Frontal cortex (tissue), 4 donors: ENCODE measurements around the gene HS3ST4. TPM values are rescaled to one million over a fixed set of nuclear protein-coding genes. Genes with fewer than 3 reads are reported as not detected.

Experiments used
- DNase-seq, 2 donors: peaks; one replicate each; pipeline ENCODE4 v3.0.0; 2012; ENCODE audit warnings: low spot score in 2 of 2
- FAIRE-seq: peaks from 2 replicates; lab custom pipeline; 2012; peaks lifted over from hg19 to GRCh38; lab: Jason Lieb, UNC
- total RNA-seq: library from RNA; depleted of rRNA; stranded (reverse); fragments of >200 nt; gene quantifications from one replicate; pipeline ENCODE4 v1.2.3, GENCODE V29; 2014
- donor health status: control.
- donor health status: control.
- donor health status: control.

The HS3ST4 gene
- 7.7 TPM for total RNA-seq

- DNase-seq (peak; percentile 52 to 55), FAIRE-seq (no peak)
Observed at GRCh38 chr16:25691519-25692091, at the start of gene HS3ST4. TSS of gene HS3ST4 (plus strand) at chr16:25691959.

DNA sequence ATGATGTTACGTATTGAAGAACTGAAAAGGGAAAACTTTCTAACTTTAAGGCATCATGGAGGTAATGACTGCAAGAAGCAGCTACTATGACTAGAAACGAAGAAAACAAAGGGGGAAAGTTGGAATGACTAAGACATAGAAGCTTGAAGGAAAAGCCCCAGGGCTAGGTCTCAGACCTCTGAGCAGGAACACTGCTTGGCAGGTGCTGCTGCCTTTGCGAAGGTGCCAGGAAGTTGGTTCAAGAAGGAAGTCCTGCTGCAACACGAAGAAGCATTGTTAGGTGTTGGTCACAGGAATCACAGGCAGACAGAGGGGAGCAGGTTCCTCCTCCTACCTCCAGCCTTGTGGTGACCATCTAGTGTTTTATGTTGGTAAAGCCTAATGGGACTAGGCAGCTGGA lies 48.1 kb upstream of the HS3ST4 start:
- DNase-seq (no peak), FAIRE-seq (no peak)

- FAIRE-seq: no peak
Observed at GRCh38 chr16:25656639-25657038, 35.1 kb upstream of the HS3ST4 start.

DNA sequence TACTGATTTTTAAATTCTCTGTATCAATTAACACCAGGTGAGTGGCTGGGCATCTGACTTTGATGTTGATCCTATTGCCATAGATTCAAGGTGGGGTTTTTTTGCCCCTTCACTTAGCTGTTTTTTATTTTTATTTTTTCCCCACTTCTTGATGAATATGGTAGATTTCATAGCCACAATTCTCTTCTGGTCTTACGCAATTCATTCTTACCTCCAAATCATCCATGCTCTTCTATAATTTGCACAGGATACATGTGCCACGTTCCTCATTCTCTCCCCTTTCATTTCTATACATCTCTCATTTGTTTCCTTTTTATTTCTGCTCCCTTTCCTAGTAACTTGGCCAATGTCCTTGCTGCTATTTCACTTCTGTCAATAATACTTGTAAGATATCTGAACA lies 14.9 kb upstream of the HS3ST4 start:
- DNase-seq (no peak), FAIRE-seq (no peak)

More at GRCh38 chr16:25656639-25657038, 35.1 kb upstream of the HS3ST4 start:
- DNase-seq: no peak

DNA sequence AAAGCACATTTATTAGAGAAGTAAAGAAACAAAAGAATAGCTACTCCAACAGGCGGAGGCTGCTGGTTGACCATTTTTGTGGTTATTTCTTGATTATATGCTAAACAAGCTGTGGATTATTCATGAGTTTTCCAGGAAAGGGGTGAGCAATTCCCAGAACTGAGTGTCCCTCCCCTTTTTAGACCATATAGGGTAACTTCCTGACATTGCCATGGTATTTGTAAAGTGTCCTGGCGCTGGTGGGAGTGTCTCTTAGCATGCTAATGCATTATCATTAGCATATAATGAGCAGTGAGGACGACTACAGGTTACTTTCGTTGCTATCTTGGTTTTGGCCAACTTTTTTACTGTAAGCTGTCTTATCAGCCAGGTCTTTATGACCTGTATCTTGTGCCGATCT lies 12.2 kb upstream of the HS3ST4 start:
- DNase-seq: no peak
- no peak for FAIRE-seq

GRCh38 chr16:25689137-25689836 lies 2.5 kb upstream of the HS3ST4 start:
- no peak for DNase-seq
- FAIRE-seq: no peak

DNA sequence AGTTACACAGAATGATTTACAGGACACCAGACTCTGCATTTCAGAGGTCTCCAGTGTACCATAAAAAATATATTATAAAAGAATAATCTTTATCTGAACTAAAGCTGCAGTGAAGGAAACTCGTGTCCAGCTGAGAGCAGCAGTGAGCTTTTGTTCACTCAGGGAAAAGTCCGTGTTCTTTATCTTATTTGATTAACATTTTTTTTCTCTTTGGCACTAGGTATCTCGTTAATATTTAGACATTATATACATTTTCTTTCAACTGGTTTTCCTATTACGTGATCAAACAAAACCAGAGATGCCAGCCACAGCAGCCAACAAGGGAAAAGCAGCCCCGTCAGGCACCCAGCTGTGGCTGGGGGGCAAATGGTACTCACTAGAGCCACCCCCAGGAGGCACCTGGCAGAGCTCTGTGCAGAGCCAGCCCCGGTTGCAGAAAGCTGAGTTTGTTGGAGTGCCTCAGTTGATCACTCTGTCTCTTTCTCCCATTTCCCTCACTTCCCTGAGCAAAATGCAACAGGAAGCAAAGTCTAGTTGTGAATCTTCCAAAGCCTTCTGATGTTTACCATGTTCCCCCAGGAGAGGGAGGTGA lies 1.1 kb upstream of the HS3ST4 start:
- FAIRE-seq: no peak
- DNase-seq: no peak

- no peak for FAIRE-seq
- DNase-seq: peak in 1 of 2 donors; percentile 29
Observed at GRCh38 chr16:25692351-25692741, 587 bp downstream of the HS3ST4 start.

DNA sequence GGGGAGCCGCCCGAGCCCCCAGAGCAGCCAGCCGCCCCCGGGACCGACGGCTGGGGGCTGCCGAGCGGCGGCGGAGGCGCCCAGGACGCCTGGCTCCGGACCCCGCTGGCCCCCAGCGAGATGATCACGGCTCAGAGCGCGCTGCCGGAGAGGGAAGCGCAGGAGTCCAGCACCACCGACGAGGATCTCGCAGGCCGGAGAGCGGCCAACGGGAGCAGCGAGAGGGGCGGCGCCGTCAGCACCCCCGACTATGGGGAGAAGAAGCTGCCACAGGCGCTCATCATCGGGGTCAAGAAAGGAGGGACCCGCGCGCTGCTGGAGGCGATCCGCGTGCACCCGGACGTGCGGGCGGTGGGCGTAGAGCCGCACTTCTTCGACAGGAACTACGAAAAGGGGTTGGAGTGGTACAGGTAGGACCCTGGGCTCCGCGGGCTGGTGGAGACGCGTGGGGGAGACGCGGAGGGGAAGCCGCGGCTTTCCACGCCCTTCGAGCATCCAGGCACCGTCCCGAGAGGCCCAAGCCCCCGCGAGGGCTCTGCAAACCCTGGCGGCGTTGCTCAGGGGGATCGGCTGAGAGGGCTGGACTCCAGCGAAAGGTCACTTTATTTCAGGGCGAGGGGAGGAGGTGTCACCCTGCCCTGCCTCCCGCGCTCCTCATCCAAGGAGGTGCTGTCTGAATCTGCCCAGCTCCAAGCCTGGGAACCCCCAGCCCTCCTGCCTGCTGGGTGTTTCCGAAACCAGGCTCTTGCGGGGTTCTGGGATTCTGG lies 1.2 kb downstream of the HS3ST4 start:
- DNase-seq (no peak), FAIRE-seq (no peak)

GRCh38 chr16:25693631-25694030 lies 1.9 kb downstream of the HS3ST4 start:
- no peak for DNase-seq
- FAIRE-seq: no peak

DNA sequence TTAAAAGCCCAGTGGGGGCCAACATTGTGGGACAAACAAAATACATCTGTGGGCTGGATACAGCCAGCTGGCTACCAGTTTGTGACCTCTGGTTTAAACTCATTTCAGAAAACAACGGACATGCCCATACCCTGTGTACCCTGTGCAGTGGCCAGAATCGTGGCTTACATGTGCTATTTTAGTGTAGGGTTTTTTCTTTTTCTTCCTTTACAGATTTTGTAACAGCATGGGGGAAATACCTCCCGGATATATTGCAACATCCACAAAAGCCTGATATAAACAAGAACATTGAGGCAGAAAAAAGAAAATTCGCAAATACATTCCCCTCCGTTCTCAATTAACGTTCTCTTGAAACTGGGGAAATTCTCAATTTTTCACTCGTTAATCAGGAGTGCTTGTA lies 7.3 kb downstream of the HS3ST4 start:
- no peak for FAIRE-seq
- no peak for DNase-seq

DNA sequence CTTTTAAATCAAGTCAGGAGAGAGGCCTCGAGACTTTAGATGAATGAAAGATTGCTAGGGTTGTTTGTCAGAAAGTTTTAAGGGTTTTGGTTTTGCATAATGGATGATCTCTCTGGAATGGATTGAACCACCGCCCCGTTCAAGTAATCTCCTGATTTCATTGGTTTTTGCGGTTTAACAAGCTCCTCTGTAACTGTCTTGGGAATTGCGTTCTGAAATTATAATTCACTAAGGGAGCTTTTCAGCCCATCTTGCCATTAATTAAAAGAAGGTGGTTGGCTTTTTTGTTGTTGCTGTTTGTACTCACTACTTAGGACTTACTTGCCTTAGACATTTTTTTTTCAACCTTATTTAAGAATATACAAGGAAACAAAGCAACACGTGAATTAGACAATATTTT lies 8.8 kb downstream of the HS3ST4 start:
- no peak for DNase-seq
- FAIRE-seq: no peak

GRCh38 chr16:25707553-25707952 lies 15.8 kb downstream of the HS3ST4 start:
- DNase-seq (no peak), FAIRE-seq (no peak)

DNA sequence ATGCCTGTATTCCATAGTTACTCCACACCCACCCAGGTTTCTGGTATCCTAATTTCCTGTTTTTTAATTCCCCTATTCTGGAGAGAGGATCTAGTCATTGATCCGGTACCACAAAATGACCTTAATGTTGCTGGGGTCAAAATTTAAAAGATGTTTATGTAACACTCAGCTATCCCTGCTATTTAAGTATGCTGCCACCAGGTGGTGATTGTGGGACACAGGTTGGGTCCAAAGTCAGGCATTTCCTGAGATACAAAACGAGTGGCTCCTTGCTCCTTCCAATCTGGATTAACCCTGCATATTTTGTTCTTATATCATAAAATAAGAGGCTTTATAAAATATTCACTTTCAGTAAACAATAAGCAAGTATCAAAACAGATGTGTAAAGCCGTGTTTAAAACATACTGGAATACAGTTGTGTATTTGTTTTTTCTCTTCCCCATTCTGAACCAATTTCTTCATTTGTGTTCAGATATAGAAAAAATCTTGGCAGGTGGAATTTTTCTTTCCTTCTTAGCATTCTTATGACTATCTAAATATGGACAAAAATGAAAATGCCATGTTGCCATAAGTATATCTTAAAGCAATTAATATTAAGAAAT lies 16.3 kb downstream of the HS3ST4 start:
- no peak for FAIRE-seq

GRCh38 chr16:25709213-25709612 lies 17.5 kb downstream of the HS3ST4 start:
- DNase-seq: no peak
- FAIRE-seq: no peak

More for the DNA sequence above, 16.3 kb downstream of the HS3ST4 start:
- DNase-seq: no peak

GRCh38 chr16:25713785-25714570 lies 22.2 kb downstream of the HS3ST4 start:
- DNase-seq (no peak), FAIRE-seq (no peak)

- no peak for DNase-seq
- FAIRE-seq: no peak
Observed at GRCh38 chr16:25716186-25716585, 24.4 kb downstream of the HS3ST4 start.

DNA sequence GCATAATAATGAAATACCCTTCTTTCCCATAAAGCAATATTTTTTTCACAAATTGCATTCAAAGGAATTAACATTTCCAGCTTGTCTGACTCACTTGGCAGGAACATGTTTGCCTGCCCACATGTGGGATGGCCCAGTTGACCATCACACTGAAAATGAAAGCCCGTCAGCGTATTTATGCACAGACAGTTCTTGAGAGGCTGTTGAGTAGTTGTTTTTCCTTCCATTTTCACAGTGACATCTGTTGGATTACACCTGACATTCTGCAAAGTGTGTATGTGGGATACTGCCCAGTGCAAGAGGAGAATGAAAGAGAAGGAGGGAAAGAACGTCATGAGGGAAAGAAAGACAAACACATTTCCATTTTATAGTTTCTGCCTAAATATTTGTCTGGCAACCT lies 29.7 kb downstream of the HS3ST4 start:
- DNase-seq (no peak), FAIRE-seq (no peak)

GRCh38 chr16:25726430-25727098 lies 34.8 kb downstream of the HS3ST4 start:
- DNase-seq (no peak), FAIRE-seq (no peak)
